Natural killer cell (primary cell): ENCODE data around the gene DOCK7. TPM values are rescaled to one million over a fixed set of nuclear protein-coding genes. Genes with fewer than 3 reads are reported as not detected.

Source experiments
- ATAC-seq, 3 donors: fragments of 150-1000 bp in 2 of 3; fragments of 200-7000 bp in 1 of 3; cut with Tn5 transposase; 1 replicate in 1 of 3; 2 replicates in 2 of 3; pipeline ENCODE4 v1.10.0; 2021; ENCODE audit warnings: mild to moderate bottlenecking in 2 of 3, moderate library complexity in 2 of 3
- DNase-seq, 2 donors: peaks; one replicate each; pipeline versions ENCODE4 v3.0.0 to v3.0.0-alpha.2; 2013 to 2021; ENCODE audit warnings: mixed read lengths in 1 of 2
- H3K27ac ChIP-seq: one replicate; pipeline ENCODE4 v1.5.1; 2013; ENCODE audit warnings: mild to moderate bottlenecking, low read length
- H3K27me3 ChIP-seq: one replicate; pipeline ENCODE4 v1.6.1; 2013; ENCODE audit warnings: low read length; ENCODE audit not compliant: control insufficient read depth, insufficient read depth
- H3K36me3 ChIP-seq: one replicate; pipeline ENCODE4 v1.6.1; 2013; ENCODE audit warnings: low read length; ENCODE audit not compliant: control insufficient read depth, insufficient read depth
- H3K4me1 ChIP-seq: one replicate; pipeline ENCODE4 v1.6.1; 2013; ENCODE audit warnings: low read length; ENCODE audit not compliant: control insufficient read depth, insufficient read depth
- H3K4me3 ChIP-seq: one replicate; pipeline ENCODE4 v1.5.1; 2013; ENCODE audit warnings: low read length
- H3K9me3 ChIP-seq: one replicate; pipeline ENCODE4 v1.6.1; 2013; ENCODE audit warnings: low read length; ENCODE audit not compliant: control insufficient read depth, insufficient read depth
- H3K27ac Mint-ChIP-seq, 2 donors: one replicate each; pipeline ENCODE4 v1.8.0; 2022; ENCODE audit warnings: mild to moderate bottlenecking in 2 of 2, mixed read lengths in 2 of 2, moderate library complexity in 1 of 2
- H3K27me3 Mint-ChIP-seq, 2 donors: one replicate each; pipeline ENCODE4 v1.8.0; 2022; ENCODE audit warnings: low read depth in 2 of 2, mixed read lengths in 2 of 2
- H3K36me3 Mint-ChIP-seq: one replicate; pipeline ENCODE4 v1.8.0; 2022; ENCODE audit warnings: mixed read lengths
- H3K4me1 Mint-ChIP-seq, 2 donors: one replicate each; pipeline ENCODE4 v1.8.0; 2022; ENCODE audit warnings: mixed read lengths in 2 of 2
- H3K4me3 Mint-ChIP-seq: one replicate; pipeline ENCODE4 v1.8.0; 2022; ENCODE audit warnings: mild to moderate bottlenecking, moderate library complexity, mixed read lengths
- H3K9me3 Mint-ChIP-seq, 2 donors: one replicate each; pipeline ENCODE4 v1.8.0; 2022; ENCODE audit warnings: mixed read lengths in 2 of 2
- CTCF ChIP-seq: fragments of 200-600 bp; IDR thresholded peaks from one replicate; pipeline ENCODE4 v1.8.0; 2022; ENCODE audit warnings: antibody characterized with exemption
- WGBS: methylation state at CpG from one replicate; pipeline ENCODE4 v1.1.7; 2013; ENCODE audit warnings: missing lambda C conversion rate; ENCODE audit not compliant: insufficient coverage; 5-methylcytosine and 5-hydroxymethylcytosine counted together
- intact Hi-C: fragments of 100-400 bp; cut with micrococcal nuclease; formaldehyde crosslinking; loops from one replicate; pipeline ENCODE4 v1.14.2; 2022
- total RNA-seq, 4 donors: library from RNA; stranded (reverse); fragments of 120-200 nt in 1 of 4; gene quantifications; one replicate each; pipeline versions ENCODE4 v1.2.3 to v1.2.4, GENCODE V29; 2013 to 2022

Gene DOCK7
- total RNA-seq, 3 donors from 2014 or later (not counting 1 experiment from before 2014, with no cell fraction given): 4.3 to 13.1 (median 6.0) TPM

- H3K27me3 ChIP-seq: no peaks in the 10 kb centered on the region
- Mint-ChIP-seq H3K4me1 (no peaks in the 10 kb centered on the region), H3K9me3 (no peaks in the 10 kb centered on the region), H3K36me3 (no peaks in the 10 kb centered on the region), H3K27ac (no peak overlapping the region), H3K27me3 (no peaks in the 10 kb centered on the region), H3K4me3 (no peak overlapping the region)
- intact Hi-C loops: no loop called here
- no peak for ATAC-seq
- no peak for TF ChIP-seq CTCF
- WGBS: no CpG with 5 or more reads among the region's 2 CpGs
- no peak overlapping the region for H3K4me3 ChIP-seq
- no peak for DNase-seq
- no peaks in the 10 kb centered on the region for H3K36me3 ChIP-seq
- H3K27ac ChIP-seq: no peak overlapping the region
- no peaks in the 10 kb centered on the region for H3K9me3 ChIP-seq
- no peaks in the 10 kb centered on the region for H3K4me1 ChIP-seq
These were observed 126.9 kb downstream of the DOCK7 start for GRCh38 chr1:62561306-62561705.

GRCh38 chr1:62544570-62544969, 143.6 kb downstream of the DOCK7 start:
- ATAC-seq: no peak
- Histone ChIP-seq H3K4me1 (no peaks in the 10 kb centered on the region), H3K27ac (no peak overlapping the region), H3K4me3 (no peak overlapping the region), H3K9me3 (no peaks in the 10 kb centered on the region), H3K27me3 (no peaks in the 10 kb centered on the region), H3K36me3 (no peaks in the 10 kb centered on the region)
- Mint-ChIP-seq H3K27me3 (no peaks in the 10 kb centered on the region), H3K4me1 (no peaks in the 10 kb centered on the region), H3K9me3 (no peaks in the 10 kb centered on the region), H3K36me3 (no peaks in the 10 kb centered on the region), H3K4me3 (no peak overlapping the region), H3K27ac (no peak overlapping the region)
- TF ChIP-seq CTCF: no peak
- WGBS: 100% methylated on average over 2 of the region's 2 CpGs
- DNase-seq: no peak
- intact Hi-C loops: no loop called here

- Histone ChIP-seq H3K4me1 (no peaks in the 10 kb centered on the region), H3K9me3 (no peaks in the 10 kb centered on the region), H3K4me3 (no peak overlapping the region), H3K36me3 (no peaks in the 10 kb centered on the region), H3K27me3 (no peaks in the 10 kb centered on the region), H3K27ac (no peak overlapping the region)
- no peak overlapping the region for H3K27ac Mint-ChIP-seq
- TF ChIP-seq CTCF: no peak
- ATAC-seq (no peak), DNase-seq (no peak)
- H3K4me1 Mint-ChIP-seq: no peaks in the 10 kb centered on the region
- no peaks in the 10 kb centered on the region for H3K36me3 Mint-ChIP-seq
- no peaks in the 10 kb centered on the region for H3K9me3 Mint-ChIP-seq
- H3K27me3 Mint-ChIP-seq: no peaks in the 10 kb centered on the region
- no peak overlapping the region for H3K4me3 Mint-ChIP-seq
- intact Hi-C loops: no loop called here
- 96% methylated on average over 2 of the region's 2 CpGs for WGBS
These were observed 147.1 kb downstream of the DOCK7 start for GRCh38 chr1:62541048-62541447.

GRCh38 chr1:62539028-62539447, 149.1 kb downstream of the DOCK7 start:
- Histone ChIP-seq H3K4me1 (no peaks in the 10 kb centered on the region), H3K27ac (no peak overlapping the region), H3K36me3 (no peaks in the 10 kb centered on the region), H3K9me3 (no peaks in the 10 kb centered on the region), H3K27me3 (no peaks in the 10 kb centered on the region), H3K4me3 (no peak overlapping the region)
- DNase-seq (no peak), ATAC-seq (no peak)
- Mint-ChIP-seq H3K9me3 (no peaks in the 10 kb centered on the region), H3K36me3 (no peaks in the 10 kb centered on the region), H3K27ac (no peak overlapping the region), H3K27me3 (no peaks in the 10 kb centered on the region), H3K4me1 (no peaks in the 10 kb centered on the region), H3K4me3 (no peak overlapping the region)
- TF ChIP-seq CTCF: no peak
- WGBS: 100% methylated on average over 1 of the region's 2 CpGs
- intact Hi-C loops: no loop called here
